GM12878 (cell line): ENCODE data around the gene STAMBP. TPM values are rescaled to one million over a fixed set of nuclear protein-coding genes. Genes with fewer than 3 reads are reported as not detected.
A peak's percentile ranks its signal among the peaks of the same experiment; 100 is the strongest.

ENCODE experiments used
- BRCA1 ChIP-seq: IDR thresholded peaks from 2 replicates; pipeline ENCODE4 v1.6.1; 2011; ENCODE audit warnings: low read depth, low read length, improper control_type of control experiment
- CTCF ChIP-seq, 3 experiments: IDR thresholded peaks in 2 of 3; conservative IDR thresholded peaks in 1 of 3; 2 replicates each; pipeline ENCODE4 v1.5.1; 2011; ENCODE audit warnings: low read depth in 3 of 3, low read length in 3 of 3, mild to moderate bottlenecking in 3 of 3, control low read depth in 2 of 3, moderate library complexity in 2 of 3, inconsistent platforms in 1 of 3, mixed read lengths in 1 of 3; ENCODE audit not compliant: control insufficient read depth in 2 of 3, insufficient read depth in 1 of 3; ENCODE audit errors: extremely low read depth in 1 of 3
- EGR1 ChIP-seq, 2 experiments: IDR thresholded peaks; 1 replicate in 1 of 2; 2 replicates in 1 of 2; pipeline ENCODE4 v1.6.1; 2011 to 2012; ENCODE audit warnings: low read depth in 2 of 2, low read length in 2 of 2, borderline replicate concordance in 1 of 2, mild to moderate bottlenecking in 1 of 2, moderate library complexity in 1 of 2
- ESRRA ChIP-seq: IDR thresholded peaks from 2 replicates; pipeline ENCODE4 v1.6.1; 2012; ENCODE audit warnings: mild to moderate bottlenecking, low read length, improper control_type of control experiment
- FOXK2 ChIP-seq: fragments of 450-650 bp; IDR thresholded peaks from 2 replicates; pipeline ENCODE4 v1.6.1; 2017; ENCODE audit warnings: mild to moderate bottlenecking, moderate library complexity
- IKZF1 ChIP-seq: fragments of 450-650 bp; conservative IDR thresholded peaks from 2 replicates; pipeline ENCODE4 v1.6.1; 2017; ENCODE audit warnings: antibody characterized with exemption, mild to moderate bottlenecking
- IRF5 ChIP-seq: fragments of 450-650 bp; IDR thresholded peaks from 2 replicates; pipeline ENCODE4 v1.6.1; 2017; ENCODE audit warnings: borderline replicate concordance
- KLF5 ChIP-seq: fragments of 450-650 bp; IDR thresholded peaks from 2 replicates; pipeline ENCODE4 v1.6.1; 2014; ENCODE audit warnings: mild to moderate bottlenecking; ENCODE audit not compliant: partially characterized antibody
- MXI1 ChIP-seq: fragments of 150-350 bp; IDR thresholded peaks from 2 replicates; pipeline ENCODE4 v1.6.1; 2011; ENCODE audit warnings: low read depth, mild to moderate bottlenecking, inconsistent platforms, low read length, improper control_type of control experiment
- POLR2A ChIP-seq: IDR thresholded peaks from 2 replicates; pipeline ENCODE4 v1.6.1; 2011; ENCODE audit warnings: low read depth, mild to moderate bottlenecking, low read length
- POLR2AphosphoS5 ChIP-seq: IDR thresholded peaks from 2 replicates; pipeline ENCODE4 v1.6.1; 2011; ENCODE audit warnings: mild to moderate bottlenecking, low read length, inconsistent platforms
- RAD21 ChIP-seq: IDR thresholded peaks from 2 replicates; pipeline ENCODE4 v1.6.1; 2011; ENCODE audit warnings: mild to moderate bottlenecking, low read depth, low read length, moderate library complexity; ENCODE audit not compliant: insufficient read depth
- RCOR1 ChIP-seq: conservative IDR thresholded peaks from 2 replicates; pipeline ENCODE4 v1.6.1; 2012; ENCODE audit warnings: low read depth, low read length, improper control_type of control experiment
- RELA ChIP-seq: fragments of 450-650 bp; IDR thresholded peaks from 2 replicates; pipeline ENCODE4 v1.8.0; 2014; ENCODE audit warnings: borderline replicate concordance; ENCODE audit not compliant: partially characterized antibody
- RUNX3 ChIP-seq: IDR thresholded peaks from 2 replicates; pipeline ENCODE4 v1.6.1; 2012; ENCODE audit warnings: low read length, inconsistent platforms
- SREBF2 ChIP-seq: IDR thresholded peaks from 2 replicates; pipeline ENCODE4 v1.6.1; 2012; ENCODE audit warnings: mild to moderate bottlenecking, low read length
- TAF1 ChIP-seq: IDR thresholded peaks from 2 replicates; pipeline ENCODE4 v1.6.1; 2011; ENCODE audit warnings: mild to moderate bottlenecking, low read depth, low read length, borderline replicate concordance
- YY1 ChIP-seq: IDR thresholded peaks from 2 replicates; pipeline ENCODE4 v1.6.1; 2011; ENCODE audit warnings: low read depth, mild to moderate bottlenecking, low read length
- ZNF687 ChIP-seq: fragments of 450-650 bp; IDR thresholded peaks from 2 replicates; pipeline ENCODE4 v1.6.1; 2017; ENCODE audit warnings: mild to moderate bottlenecking, moderate library complexity
- polyA plus RNA-seq, 11 experiments: library from polyadenylated mRNA; depleted of rRNA in 4 of 11; unstranded in 6 of 11; stranded (reverse) in 5 of 11; fragments of >200 nt; fragmentation: Nextera tagmentation in 4 of 11; fragmentation: Illumina TruSeq in 1 of 11; extraction: Ambion mirVana in 4 of 11; extraction: Trizol in 1 of 11; gene quantifications; 1 replicate in 1 of 11; 2 replicates in 10 of 11; pipeline versions ENCODE4 v1.2.1 to v1.2.3, GENCODE V29; 2011 to 2016; ENCODE audit warnings: inconsistent platforms in 2 of 11, missing spikeins in 2 of 11, low read depth in 1 of 11
- total RNA-seq, 4 experiments: library from RNA; depleted of rRNA in 3 of 4; stranded (reverse); fragments of >200 nt in 3 of 4; fragmentation: Illumina TruSeq in 1 of 4; extraction: Trizol in 1 of 4; gene quantifications; 2 replicates each; pipeline versions ENCODE4 v1.2.1 to v1.2.3, GENCODE V29; 2013 to 2021

The STAMBP gene
- total and polyA plus RNA-seq, 10 of the 15 experiments (the other 5 are each of a cell fraction or from before 2014, with no cell fraction given): 38.9 to 84.1 (median 69.7) TPM

GRCh38 chr2:73779467-73780236 is 49.1 kb upstream of the STAMBP start, which contains the start of gene DUSP11 (continued):
- TF ChIP-seq EGR1 (IDR thresholded peaks at IDR 0.05; ENCODE audit: borderline replicate concordance in 1 of 2, low read depth in 2 of 2, low read length in 2 of 2) (peak in 1 of 2 experiments; percentile 35; a peak in 1 of 3 replicates), ZNF687 (peak; percentile 87; the same call in 1 of the 2 replicates), FOXK2 (peak; percentile 92), RAD21 (peak; percentile 54; the same call in 1 of the 2 replicates), YY1 (peak; percentile 82; the same call in 1 of the 2 replicates), BRCA1 (no peak), POLR2A (peak; percentile 83), RUNX3 (peak; percentile 5; the same call in 1 of the 2 replicates), SREBF2 (no peak), RELA (no peak), MXI1 (peak; percentile 65; the same call in 1 of the 2 replicates), IRF5 (no peak), RCOR1 (no peak), KLF5 (no peak), POLR2AphosphoS5 (peak; percentile 80), TAF1 (peak; percentile 52; the same call in 1 of the 2 replicates), ESRRA (peak; percentile 87), CTCF (IDR thresholded peaks at IDR 0.05 in 2 of 3, conservative IDR thresholded peaks at IDR 0.05 in 1 of 3; ENCODE audit: control insufficient read depth in 2 of 3, extremely low read depth in 1 of 3, insufficient read depth in 1 of 3, low read depth in 3 of 3, low read length in 3 of 3) (peak; percentile 95 to 97 (median 97); a peak in 5 of 6 replicates), IKZF1 (peak; percentile 63)
- TF ChIP-seq, all 136 proteins: peak for 42
